Dermis microvascular lymphatic vessel endothelial cell (primary cell): Measurements from ENCODE around the gene HOXB1. TPM values are rescaled to one million over a fixed set of nuclear protein-coding genes. Genes with fewer than 3 reads are reported as not detected.

Experiments
- DNase-seq, 2 donors: peaks; one replicate each; pipeline versions ENCODE4 v3.0.0 to v3.0.0-alpha.2; 2010; ENCODE audit warnings: low read depth in 2 of 2
- total RNA-seq: library from RNA; depleted of rRNA; stranded (reverse); fragments of >200 nt; gene quantifications from 2 replicates; pipeline ENCODE4 v1.2.1, GENCODE V29; 2014

The HOXB1 gene
- total RNA-seq = not detected in 2 replicates

- DNase-seq = no peak
These were observed at the start of gene HOXB1 for GRCh38 chr17:48530887-48531272. TSS of gene HOXB1 (minus strand) at chr17:48531011. CDS start at chr17:48530904, 107 bp downstream.

GRCh38 chr17:48579760-48580554 is 49.1 kb upstream of the HOXB1 start:
- no peak for DNase-seq

DNA sequence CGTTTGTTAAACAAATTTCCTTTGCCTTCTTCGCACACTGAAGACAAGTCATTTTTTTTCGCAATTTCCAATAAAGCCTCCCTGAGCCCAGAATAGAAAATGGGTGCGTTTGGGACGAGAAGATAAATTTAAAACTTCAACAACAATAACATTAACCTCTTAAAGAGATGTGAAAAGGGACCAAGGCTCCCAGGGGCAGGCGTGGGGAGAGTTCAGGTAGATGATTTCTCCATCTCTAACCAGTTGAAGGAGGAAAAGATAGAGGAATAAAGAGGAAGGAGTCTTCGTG is 48.6 kb upstream of the HOXB1 start:
- no peak for DNase-seq

DNA sequence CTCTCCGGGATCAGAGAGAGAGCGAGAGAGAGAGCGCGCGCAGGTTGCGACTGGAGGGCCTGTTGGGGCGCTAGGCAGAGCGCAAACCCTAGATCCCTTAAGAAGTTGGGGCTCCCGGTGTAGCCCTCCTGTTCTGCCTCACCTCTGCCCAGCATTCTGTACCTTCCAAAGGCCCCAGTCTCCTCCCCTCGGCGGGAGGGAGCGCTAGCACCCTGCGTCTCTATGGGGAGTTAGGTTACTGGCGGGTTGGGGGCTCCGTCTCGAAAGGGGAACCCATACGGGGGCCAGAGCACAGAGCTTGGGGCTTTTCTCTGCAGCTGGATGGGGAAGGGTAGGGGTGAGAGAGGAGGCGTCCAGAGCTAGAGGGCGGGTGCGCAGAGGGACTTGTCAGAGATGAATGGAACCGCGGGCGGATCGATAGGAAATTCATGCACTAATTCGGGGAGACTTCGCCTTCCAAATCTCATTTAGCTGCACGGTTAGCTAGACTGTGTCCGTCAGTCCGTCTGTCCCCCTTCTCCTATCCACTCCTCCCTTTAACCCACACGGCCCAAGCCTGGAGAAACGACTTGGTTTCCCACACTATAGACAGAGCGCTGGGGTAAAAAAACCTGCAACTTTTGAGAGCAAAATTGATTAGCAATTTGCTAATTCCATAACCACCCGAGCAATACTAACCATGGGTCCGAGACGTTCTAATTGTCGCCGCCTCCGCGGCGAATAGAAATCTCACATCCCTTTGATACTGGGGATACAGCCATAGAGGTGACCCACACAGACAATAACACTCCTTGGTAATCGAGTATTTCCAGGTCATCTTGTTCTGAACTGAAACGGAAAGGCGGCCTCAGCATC is 48.0 kb upstream of the HOXB1 start:
- peak in 1 of 2 donors; percentile 56 for DNase-seq

DNA sequence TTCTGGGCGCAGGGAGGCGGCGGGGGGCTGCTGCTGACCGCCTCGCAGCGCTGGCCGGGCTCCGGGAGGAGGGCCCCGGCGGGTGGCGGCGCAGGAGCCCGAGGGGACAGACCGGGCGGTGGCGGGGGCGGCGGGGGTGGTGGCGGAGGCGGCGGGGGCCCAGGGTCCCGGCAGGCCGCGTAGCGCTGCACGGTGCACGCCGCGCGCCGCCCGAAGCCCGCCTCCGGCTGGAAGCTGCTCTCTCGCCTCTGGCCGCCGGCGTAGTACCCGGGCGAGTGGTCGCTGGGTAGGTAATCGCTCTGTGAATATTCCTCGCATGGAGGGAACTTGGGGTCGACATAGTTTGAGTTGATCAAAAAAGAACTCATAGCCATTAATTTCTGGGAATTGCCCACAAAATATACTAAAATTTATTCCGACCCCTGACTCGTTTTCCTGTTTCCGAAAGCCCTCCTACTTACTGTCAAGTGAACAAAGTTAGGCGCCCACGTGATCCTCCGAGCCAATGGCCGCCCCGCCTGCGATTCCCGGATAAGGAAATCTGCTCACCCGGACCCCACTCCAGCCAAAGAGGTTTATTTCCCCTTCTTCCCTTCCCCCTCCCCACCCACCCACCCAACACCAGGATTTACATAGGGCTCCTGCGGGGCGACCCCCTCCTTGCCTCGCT is 47.3 kb upstream of the HOXB1 start, which contains the start of gene HOXB4:
Gene HOXB4 (minus strand): TSS at position 405 of the 670 bp plus-strand sequence. CDS start 31 bp downstream, at position 374.
- peak; percentile 52 to 89 for DNase-seq

- DNase-seq = no peak
These were observed 46.6 kb upstream of the HOXB1 start for GRCh38 chr17:48577330-48577945.

GRCh38 chr17:48576479-48577309 is 45.9 kb upstream of the HOXB1 start:
- DNase-seq = no peak

DNA sequence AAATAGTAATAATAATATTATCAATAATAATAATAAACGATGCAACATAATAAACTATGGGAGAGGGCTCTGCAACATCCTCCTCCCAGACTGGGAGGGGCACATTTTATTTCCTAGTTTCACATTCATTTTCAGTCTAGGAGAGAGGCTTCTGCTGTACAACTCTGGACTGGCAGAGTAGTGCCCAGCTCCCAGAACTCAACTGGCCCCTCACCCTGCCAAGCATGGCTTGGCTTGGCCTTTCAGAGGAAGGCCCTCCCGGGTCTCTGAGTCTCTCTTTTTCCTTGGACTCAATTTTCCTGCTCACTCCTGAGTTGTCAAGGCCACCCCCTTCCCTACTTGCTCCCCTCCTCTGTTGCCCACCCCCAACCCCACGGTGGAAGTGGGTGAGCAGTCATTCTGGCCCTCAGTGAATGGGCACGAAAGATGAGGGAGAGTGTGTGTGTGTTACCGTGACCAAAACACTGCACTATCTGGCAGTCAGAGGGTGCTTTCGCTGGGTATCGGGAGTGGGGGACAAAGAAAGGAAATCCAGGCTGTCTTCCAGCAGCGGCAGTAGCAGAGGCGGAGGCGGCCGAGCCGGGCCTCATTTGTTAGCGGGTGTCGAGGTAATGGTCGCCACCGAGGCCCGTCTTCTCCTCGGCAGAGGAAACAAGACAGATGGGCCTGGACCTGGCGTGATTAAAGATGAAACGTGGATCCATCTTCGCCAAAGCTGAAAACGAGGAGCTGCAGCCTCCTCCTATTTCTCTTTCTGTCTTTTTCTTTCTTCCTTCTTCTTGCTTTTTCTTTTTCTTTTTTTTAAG is 45.1 kb upstream of the HOXB1 start:
- DNase-seq = no peak

- no peak for DNase-seq
These were observed 44.3 kb upstream of the HOXB1 start for GRCh38 chr17:48575066-48575582.

- DNase-seq = no peak
These were observed 43.8 kb upstream of the HOXB1 start for GRCh38 chr17:48574505-48575065.

- no peak for DNase-seq
These were observed 41.1 kb upstream of the HOXB1 start for GRCh38 chr17:48571826-48572417.

GRCh38 chr17:48571024-48571818 is 40.4 kb upstream of the HOXB1 start:
- DNase-seq = no peak

DNA sequence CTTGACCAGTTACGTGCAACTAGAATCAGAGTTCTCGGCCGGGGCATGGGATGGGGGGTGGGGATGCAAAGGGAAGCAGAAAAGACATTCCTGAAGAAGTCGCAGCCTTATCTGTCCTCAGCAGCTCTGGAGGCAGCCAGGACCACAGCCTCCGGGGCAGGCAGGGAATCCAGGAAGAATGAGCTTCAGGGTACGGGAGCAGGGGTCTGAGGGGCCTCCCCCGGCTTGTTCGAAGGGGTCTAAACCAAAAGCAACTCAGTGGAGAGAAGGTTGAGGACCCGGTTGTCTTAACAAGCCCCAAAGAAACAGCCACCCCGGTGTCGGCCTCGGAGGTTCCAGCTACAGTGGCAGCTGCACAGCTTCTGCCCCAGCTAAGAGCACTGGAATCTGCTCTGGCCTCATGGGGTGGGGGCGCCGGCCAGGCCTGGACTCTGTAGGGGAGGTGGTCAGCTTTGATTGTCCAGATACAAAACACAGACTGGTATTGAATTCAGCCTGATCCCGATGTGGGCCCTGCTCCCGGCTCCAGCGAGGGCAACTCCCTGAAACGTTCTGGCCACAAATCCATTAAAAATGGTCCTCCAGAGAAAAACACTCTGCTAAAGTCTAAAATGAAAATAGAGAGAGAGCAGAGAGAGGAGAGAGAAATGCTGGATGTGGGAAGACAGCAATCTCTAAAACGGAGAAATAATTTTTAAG is 39.7 kb upstream of the HOXB1 start:
- no peak for DNase-seq

GRCh38 chr17:48569674-48570324 is 39.0 kb upstream of the HOXB1 start:
- no peak for DNase-seq

DNA sequence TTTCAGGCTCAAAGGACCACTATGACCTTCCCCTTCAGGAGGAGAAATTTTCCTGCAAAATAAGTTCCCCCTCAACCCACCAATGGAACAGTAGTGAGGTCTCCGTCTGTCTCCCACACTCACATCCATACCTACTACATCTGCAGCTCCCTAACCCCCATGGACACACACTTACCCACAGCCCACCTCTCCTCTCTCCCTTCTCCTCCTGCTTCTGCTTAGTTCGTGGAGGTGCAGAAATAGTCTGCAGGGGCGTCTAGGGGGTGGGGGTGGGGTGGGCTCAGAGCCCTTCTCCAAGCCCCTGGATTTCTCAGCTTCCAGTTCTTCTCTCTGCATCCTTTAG is 38.4 kb upstream of the HOXB1 start:
- DNase-seq = no peak

- DNase-seq = peak in 1 of 2 donors; percentile 53
These were observed 37.9 kb upstream of the HOXB1 start for GRCh38 chr17:48568499-48569239.
